ENCODE data around the gene GLIS1. TPM values are rescaled to one million over a fixed set of nuclear protein-coding genes. Genes with fewer than 3 reads are reported as not detected.

Gene GLIS1
- total and polyA plus RNA-seq, 2 of the 8 experiments (the other 6 are each of a cell fraction or from before 2014, with no cell fraction given) = 0.15 to 0.22 TPM

DNA sequence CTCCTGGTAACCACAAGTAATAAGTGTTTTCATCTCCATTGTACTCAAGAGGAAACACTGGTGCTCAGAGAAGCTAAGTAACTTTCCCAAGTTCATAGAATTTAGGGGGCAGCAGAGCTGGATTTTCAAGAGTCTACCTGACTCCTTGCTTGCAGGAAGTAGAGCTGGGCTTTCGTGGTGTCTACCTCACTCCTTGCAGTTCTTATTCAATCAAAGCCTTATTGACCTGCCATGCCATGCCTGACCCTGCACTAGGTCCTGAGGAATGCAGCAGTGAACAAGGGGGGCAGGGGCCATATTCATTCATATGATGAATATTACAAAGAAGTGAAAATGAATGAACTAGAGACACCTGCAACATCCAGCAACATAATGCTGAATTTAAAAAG is 93.3 kb downstream of the GLIS1 start:
- H3K4me3 ChIP-seq (ENCODE audit: extremely low read depth in 1 of 4, insufficient read depth in 2 of 4, low read depth in 3 of 4, low read length in 4 of 4) = no peak overlapping the region
- H3K23me2 ChIP-seq (ENCODE audit: low read depth, low read length) = no peaks in the 10 kb centered on the region
- TF ChIP-seq POLR2AphosphoS5 (IDR thresholded peaks at IDR 0.05; ENCODE audit: low read depth, low read length) (peak; percentile 50), TAF7 (optimal IDR thresholded peaks at IDR 0.05; ENCODE audit: borderline replicate concordance, low read depth, low read length) (peak; percentile 61)
- TF ChIP-seq, protein P1, sequence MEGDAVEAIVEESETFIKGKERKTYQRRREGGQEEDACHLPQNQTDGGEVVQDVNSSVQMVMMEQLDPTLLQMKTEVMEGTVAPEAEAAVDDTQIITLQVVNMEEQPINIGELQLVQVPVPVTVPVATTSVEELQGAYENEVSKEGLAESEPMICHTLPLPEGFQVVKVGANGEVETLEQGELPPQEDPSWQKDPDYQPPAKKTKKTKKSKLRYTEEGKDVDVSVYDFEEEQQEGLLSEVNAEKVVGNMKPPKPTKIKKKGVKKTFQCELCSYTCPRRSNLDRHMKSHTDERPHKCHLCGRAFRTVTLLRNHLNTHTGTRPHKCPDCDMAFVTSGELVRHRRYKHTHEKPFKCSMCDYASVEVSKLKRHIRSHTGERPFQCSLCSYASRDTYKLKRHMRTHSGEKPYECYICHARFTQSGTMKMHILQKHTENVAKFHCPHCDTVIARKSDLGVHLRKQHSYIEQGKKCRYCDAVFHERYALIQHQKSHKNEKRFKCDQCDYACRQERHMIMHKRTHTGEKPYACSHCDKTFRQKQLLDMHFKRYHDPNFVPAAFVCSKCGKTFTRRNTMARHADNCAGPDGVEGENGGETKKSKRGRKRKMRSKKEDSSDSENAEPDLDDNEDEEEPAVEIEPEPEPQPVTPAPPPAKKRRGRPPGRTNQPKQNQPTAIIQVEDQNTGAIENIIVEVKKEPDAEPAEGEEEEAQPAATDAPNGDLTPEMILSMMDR (IDR thresholded peaks at IDR 0.05; ENCODE audit: control extremely low read depth in 1 of 3, insufficient read depth in 1 of 3, low read depth in 1 of 3, low read length in 3 of 3) = no peak
- H2AK5ac ChIP-seq (ENCODE audit: low read depth, low read length) = no peak overlapping the region
- no peak overlapping the region for H3K4ac ChIP-seq (replicated peaks; ENCODE audit: insufficient read length, low read depth, low read length)
- no peak overlapping the region for H3K9ac ChIP-seq (replicated peaks in 1 of 4; ENCODE audit: extremely low read depth in 1 of 4, low read depth in 3 of 4, low read length in 3 of 4)
- H2BK12ac ChIP-seq (ENCODE audit: low read depth, low read length) = no peak overlapping the region
- no peak for DNase-seq (ENCODE audit: low read depth in 1 of 2, low spot score in 2 of 2)
- H3K4me2 ChIP-seq (ENCODE audit: insufficient read depth in 1 of 2, low read depth in 2 of 2, low read length in 2 of 2) = no peak overlapping the region
- H2BK120ac ChIP-seq (replicated peaks; ENCODE audit: low read depth, low read length) = no peak overlapping the region
- H3K27ac ChIP-seq (ENCODE audit: low read depth, low read length) = no peak overlapping the region
- H3K9me3 ChIP-seq (ENCODE audit: insufficient read depth in 2 of 2, low read depth in 1 of 2, low read length in 1 of 2) = no peaks in the 10 kb centered on the region
- ChIA-PET CTCF (ENCODE audit: partially characterized antibody) (interaction anchor here (0.6 to 2.7 kb wide), 2 partner anchors 23 to 37 kb away, joined by 3 to 6 read pairs; no protein-coding TSS in a partner anchor), POLR2A (ENCODE audit: partially characterized antibody) (no interaction called here)
- no peaks in the 10 kb centered on the region for H3K36me3 ChIP-seq (ENCODE audit: control insufficient read depth in 2 of 4, insufficient read depth in 4 of 4, low read length in 3 of 4)
- no peak overlapping the region for H3K23ac ChIP-seq (ENCODE audit: insufficient read length)
- no peak overlapping the region for H3K18ac ChIP-seq (ENCODE audit: extremely low read depth, low read length)
- no peak overlapping the region for H4K8ac ChIP-seq (ENCODE audit: extremely low read depth, insufficient read depth, low read length)
- H3K79me2 ChIP-seq (ENCODE audit: control insufficient read depth in 1 of 2, insufficient read depth in 2 of 2, low read length in 2 of 2) = no peaks in the 10 kb centered on the region
- H4K5ac ChIP-seq (ENCODE audit: insufficient read length, low read depth, low read length) = no peak overlapping the region
- 93% methylated on average over 1 of the region's 1 CpG; no CpG with 5 or more reads in 1 of the 2 experiments for WGBS, 2 experiments (ENCODE audit: extremely low coverage in 1 of 2, insufficient coverage in 1 of 2, insufficient read length in 1 of 2, insufficient replicate concordance in 2 of 2, low coverage in 1 of 2, low lambda C conversion rate in 2 of 2, missing lambda C conversion rate in 1 of 2)
- no peak overlapping the region for H2AFZ ChIP-seq (ENCODE audit: low read length)
- no peak overlapping the region for H3K56ac ChIP-seq (replicated peaks; ENCODE audit: insufficient read length, low read depth, low read length)
- H3K27me3 ChIP-seq (replicated peaks in 1 of 4; ENCODE audit: control insufficient read depth in 3 of 4, extremely low read depth in 1 of 4, insufficient read depth in 3 of 4, low read length in 3 of 4) = no peaks in the 10 kb centered on the region; a peak in 1 of 7 replicates
- FAIRE-seq = no peak
- H4K20me1 ChIP-seq (replicated peaks in 1 of 2; ENCODE audit: control insufficient read depth in 1 of 2, insufficient read depth in 2 of 2, low read length in 2 of 2) = no peaks in the 10 kb centered on the region
- H2BK5ac ChIP-seq (ENCODE audit: low read depth, low read length) = no peak overlapping the region
- peaks cover 0 to 2% (median under 1%) of the 10 kb centered on the region in 4 experiments; a peak in 2 of 7 replicates for H3K4me1 ChIP-seq (replicated peaks in 1 of 4; ENCODE audit: control insufficient read depth in 3 of 4, insufficient read depth in 4 of 4, low read length in 3 of 4)
- no peak overlapping the region for H4K91ac ChIP-seq (replicated peaks; ENCODE audit: insufficient read length, low read length)
- no peak overlapping the region for H2BK20ac ChIP-seq (ENCODE audit: low read length)
- H3K14ac ChIP-seq (ENCODE audit: insufficient read length) = no peak overlapping the region
- H3K79me1 ChIP-seq (ENCODE audit: low read depth, low read length) = no peaks in the 10 kb centered on the region
- H2BK15ac ChIP-seq (ENCODE audit: low read length) = no peak overlapping the region

Data from H1 (cell line).